Stimulated activated CD4-positive, alpha-beta T cell treated with anti-CD3 and anti-CD28 coated beads, Interleukin-12 subunit alpha, Interleukin-12 subunit beta, amount 100 ng/mL, for 24 hours (primary cell): ENCODE data around the gene SLC12A9.
"Not testable (repeated sequence)": the region's sequence is repeated elsewhere in the genome, so short reads cannot be mapped to it uniquely, and the experiment has no call there.

Source experiments
- DNase-seq, 2 experiments: peaks; one replicate each; pipeline ENCODE4 v3.0.0-alpha.2; 2020; ENCODE audit warnings: low read depth in 2 of 2

Gene SLC12A9

DNA sequence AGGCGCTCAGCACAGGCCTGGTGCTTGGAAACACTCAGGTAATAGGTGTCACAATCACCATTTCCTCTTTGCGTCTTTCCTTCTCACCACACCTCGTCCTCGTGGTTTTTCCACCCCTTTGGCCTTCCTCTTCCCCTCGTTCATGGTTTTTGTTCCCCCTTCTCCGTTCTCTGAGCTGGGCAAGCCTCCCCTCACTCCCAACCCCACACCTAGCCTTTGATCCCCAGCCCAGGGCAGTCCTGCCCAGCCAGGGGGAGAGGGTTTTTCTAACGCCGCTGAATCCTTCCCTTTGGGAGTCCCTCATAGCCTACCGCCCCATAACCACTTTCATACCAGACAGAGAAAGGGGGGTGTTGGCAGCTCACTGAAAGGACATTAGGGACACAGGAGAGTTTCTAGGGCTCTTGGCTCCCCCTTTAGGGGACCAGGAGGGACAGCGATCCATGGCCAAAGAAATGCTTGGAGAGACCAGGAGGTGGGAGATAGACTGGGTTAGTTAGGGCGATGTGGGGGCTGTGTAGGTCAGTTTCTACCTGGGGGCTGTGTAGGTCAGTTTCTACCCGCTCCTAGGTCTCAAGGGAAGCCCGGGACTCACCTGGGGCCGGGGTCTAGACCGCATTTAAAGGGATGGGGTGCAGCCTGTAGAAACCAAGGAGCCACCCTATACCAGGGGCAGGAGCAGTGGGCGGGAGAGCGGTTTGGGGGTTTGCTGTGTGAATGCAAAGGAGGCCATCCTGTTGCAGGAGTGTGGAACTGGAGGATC is 26.6 kb upstream of the SLC12A9 start:
- DNase-seq, result no peak

DNA sequence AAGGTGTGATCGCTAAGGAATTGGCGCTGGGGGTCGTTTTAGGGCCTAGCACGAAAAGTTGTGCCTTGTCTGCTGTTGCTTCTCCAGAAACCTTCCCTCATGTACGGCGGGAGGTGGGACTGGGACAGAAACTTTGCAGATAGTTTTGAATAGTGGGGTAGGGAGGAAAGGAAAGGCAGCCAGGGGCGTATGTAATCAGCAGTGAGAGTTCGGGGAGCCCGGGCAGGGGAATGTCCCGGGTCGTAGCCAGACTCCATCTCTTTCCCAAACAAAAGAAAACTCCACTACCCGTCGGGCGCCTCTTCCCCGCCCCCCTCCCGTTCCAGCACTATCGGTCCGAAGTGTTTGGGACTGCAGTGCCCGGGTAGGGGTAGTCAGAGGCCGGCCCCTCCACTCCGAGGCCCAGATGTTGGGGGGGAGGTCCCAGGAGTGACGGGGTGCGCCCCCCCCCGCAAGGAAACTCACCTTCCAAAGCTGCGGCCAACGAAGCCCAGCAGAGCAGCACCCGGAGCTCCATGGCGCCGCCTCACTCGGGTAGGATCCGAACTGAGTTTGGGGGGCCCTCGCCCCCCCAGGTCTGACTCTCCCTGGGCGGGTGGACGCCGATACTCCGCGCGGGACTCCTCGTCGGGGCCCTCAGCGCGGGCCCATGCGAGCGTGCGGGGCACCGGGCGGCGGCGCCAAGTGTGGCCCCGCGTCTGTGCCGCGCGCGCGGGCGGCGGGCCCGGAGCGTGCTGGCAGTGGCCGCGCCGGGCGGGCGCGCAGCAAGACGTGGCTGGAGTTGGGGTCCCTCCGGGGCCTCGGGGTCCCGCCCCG is 25.8 kb upstream of the SLC12A9 start:
- DNase-seq, result no peak

DNA sequence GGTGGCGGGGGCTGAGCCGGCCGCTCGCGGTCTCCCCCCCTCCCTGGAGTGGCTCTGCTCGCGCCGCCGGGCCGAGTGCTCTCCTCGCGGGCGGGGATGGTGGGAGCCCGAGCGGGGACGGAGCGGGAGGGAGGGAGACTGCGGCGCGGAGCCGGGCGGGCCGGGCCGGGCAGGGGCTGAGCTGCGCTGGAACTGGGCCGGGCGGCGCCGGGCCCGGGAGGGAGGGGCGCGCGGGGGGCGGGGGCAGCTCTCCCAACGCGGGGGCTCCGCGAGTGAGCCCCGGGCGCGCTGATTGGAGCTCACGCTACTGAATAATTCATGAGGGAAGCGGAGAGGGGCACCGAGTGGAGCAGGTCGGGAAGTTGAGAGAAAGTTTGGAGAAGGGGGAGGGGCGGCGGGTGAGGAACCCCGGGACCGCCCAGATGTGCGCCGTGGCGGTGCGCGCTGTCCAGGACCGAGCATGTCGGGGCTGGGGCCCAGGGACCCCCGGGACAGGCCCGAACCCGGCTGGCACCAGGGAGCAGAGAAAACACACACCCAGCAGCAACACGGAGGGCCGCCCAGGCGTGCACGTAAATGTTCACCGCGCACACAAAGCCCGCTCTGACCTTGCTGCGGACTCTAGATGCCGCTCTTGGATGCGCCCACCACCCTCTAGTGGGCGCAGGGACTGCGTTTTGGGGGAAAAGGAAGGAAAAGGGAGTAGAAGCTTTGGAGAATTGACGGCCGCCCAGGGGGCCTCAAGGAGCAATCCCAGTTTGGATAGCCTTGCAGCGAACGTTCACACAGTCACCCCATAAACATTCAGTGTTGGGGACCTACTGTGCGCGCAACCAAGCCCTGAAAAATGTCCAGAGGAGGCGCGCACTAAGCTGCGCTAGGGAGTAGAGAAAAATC is 24.9 kb upstream of the SLC12A9 start, which contains the start of gene EPHB4:
Gene EPHB4, minus strand, starts transcription at position 194 of the 897 bp plus-strand sequence. CDS start 493 bp downstream, outside the sequence.
- no peak for DNase-seq

DNA sequence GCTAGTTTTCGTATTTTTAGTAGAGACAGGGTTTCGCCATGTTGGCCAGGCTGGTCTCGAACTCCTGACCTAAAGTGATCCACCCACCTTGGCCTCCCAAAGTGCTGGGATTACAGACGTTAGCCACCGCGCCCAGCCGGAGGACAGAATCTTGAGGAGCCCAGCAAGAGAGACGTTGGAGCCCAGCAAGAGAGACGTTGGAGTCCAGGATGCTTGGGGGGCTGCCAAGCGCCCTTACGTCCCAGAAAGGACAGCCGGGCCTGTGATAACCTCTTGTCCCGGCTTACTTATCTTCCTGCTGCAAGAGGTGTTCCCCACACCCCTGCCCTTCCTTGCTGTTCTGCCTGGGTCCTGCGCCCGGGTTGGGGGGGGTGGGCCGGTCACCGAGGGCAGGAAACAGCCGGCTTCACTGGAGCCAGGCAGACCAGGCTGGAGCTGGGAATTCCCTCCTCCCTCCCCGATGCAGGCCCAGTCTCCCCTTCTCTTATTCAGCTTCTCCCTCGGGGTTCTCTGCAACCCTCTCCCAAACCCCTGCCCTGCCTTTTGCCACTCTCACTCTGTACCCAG is 23.3 kb upstream of the SLC12A9 start:
- no peak for DNase-seq

DNA sequence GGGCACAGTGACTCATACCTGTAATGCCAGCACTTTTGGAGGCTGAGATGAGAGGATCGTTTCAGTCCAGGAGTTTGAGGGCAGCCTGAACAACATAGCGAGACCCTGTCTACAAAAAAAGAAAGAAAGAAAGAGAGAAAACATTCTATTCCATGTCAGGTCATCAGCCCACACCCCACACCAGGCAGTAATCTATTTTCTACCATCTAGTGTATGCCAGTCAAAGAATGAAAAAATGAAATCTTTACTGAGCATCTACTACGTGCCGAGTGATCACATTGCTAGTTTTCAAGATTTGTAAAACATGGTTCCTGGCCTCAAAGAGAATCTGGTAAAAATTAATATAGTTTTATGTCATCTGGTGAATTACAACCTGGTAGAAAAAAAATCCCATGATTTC is 22.1 kb upstream of the SLC12A9 start:
- no peak for DNase-seq

DNA sequence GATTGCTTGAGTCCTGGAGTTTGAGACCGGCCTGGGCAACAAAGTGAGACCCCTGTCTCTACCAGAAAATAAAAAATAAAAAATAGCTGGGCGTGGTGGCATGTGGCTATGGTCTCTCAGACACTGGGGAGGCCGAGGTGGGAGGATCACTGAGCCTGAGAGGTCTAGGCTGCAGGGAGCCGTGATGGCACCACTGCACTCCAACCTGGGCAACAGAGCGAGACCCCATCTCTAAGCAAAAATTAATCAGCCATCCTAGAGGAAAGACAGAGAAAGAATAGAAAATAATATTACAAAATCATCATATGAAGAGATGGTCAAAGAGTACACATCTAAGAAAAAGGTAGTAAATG is 20.3 kb upstream of the SLC12A9 start:
- no peak for DNase-seq

DNA sequence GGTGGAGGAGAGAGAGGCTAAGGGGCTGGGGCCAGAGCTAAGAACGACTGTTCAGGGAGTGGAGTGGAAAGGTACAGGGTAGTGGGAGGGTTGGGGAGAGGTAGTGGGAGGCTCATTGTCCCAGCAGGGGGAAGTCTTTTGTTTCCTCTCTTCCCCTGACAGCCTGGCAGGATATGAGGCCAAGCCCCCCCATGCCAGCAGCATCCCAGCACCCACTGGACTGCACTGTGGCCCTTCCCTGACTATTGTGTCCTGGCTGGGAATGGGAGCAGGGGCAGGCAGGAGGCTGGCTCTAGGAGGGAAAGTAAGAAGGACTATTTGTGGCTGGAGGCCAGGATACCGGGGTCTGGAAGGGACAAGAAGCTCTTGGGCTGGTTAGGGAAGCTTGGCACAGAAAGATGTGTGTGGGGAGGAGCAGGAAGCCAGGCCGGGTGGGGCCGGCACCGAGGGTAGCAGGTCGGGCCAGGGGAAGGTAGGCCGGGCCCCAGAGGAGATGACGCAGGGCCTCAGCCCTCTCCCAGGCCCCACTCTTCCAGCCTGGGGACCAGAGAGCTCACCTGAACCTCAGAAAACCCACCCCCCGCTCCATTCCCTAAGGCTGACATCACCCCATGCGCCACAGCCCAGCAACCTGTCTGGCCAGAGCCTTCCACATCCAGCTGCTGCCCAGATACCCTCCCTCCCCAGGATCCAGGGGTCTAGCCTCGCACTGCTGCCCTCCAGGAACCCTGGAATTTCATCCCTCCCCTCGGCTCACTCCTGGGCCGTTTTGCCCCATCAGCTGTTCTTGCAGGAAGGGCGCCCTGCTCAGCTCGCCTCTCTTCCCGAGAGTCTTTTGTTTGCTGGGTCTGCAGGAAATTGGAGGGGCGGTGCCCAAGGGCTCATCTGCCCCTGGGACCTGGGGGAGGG is 16.4 kb upstream of the SLC12A9 start:
- no peak for DNase-seq

DNA sequence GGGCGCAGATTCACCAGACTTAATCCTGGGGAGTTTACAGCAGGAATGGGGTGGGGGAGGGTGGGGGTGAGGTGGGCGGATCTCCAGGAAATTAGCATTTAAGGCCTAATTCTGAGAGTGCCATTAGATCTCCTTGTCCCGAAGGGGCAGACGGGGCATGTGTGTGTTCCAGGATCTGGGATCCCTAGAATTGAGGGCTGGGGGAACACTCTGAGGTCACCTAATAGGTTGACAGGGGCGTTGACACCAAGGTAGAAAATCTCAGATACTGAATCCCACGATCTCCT is 15.8 kb upstream of the SLC12A9 start:
- DNase-seq, result no peak

DNA sequence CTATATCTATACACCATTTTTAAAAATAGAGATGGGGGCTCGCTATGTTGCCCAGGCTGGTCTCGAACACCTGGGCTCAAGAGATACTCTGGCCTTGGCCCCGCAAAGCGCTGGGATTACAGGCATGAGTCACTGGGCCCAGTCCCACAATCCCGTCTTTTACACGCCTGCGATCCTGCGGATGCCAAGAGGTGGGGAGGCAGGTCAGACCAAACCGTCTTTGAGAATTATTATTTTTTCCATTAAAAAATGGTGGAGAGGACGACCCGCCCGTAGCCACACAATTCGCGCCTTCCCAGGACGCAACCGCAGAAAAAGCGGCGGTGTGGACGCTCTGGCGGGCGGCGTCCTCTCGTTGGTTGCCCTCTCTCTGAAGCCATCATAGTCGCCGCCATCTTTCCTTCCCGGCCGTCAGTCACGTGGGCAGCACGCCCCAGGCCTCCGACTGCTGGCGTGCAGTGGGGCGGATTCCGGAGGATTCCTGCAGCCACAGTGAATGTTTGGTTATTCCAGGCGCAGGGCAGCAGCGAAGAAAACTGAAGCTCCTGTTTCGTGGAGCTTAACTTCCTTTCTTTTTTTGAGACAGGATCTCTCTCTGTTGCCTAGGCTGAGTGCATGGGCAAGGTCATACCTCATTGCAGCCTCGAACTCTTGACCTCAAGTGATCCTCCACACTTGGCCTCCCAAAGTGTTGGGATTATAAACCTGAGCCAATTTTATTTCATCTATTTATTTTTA is 15.2 kb upstream of the SLC12A9 start:
- peak; percentile 71 to 74 for DNase-seq

DNA sequence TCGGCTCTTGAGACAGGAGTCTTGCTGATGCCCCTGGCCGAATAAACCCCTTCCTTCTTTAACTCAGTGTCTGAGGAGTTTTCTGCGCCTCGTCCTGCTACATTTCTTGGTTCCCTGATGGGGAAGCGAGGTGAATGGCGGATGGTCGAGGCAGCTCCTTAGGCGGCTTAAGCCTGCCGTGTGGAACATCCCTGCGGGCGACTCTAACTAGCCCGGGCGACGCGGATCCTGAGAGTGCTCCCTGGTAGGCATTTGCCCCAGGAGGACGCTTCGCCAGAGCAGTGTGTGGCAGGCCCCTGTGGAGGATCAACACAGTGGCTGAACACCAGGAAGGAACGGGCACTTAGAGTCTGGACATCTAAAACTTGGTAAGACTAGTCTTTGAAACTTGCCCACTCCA is 13.2 kb upstream of the SLC12A9 start:
- no peak for DNase-seq

DNA sequence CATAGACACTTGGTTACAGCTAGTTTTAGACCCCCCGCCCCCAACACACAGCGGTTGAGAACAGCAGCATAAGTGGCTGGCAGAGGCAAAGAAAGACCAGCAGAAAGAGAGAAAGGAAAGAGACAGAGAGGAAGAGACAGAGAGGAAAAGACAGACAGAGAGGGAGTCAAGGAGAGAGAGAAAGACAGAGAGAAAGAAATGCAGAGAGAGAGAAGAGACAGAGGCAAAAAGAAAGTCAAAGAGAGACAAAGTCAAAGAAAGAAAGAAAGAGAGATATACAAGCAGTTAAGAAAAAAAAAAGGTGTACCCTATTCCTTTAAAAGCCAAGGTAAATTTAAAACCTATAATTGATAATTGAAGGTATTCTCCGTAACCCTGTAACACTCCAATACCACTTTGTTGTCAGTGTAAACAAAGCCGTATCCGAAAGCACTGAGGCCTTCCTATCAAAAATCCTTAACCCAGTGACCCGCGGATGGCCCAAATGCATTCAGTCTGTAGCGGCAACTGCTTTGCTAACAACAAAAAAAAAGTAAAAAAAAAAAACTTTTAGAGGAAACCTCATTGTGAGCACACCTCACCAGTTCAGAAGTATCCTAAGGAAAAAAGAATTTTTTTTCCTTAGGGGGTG is 11.9 kb upstream of the SLC12A9 start:
- no peak for DNase-seq

DNA sequence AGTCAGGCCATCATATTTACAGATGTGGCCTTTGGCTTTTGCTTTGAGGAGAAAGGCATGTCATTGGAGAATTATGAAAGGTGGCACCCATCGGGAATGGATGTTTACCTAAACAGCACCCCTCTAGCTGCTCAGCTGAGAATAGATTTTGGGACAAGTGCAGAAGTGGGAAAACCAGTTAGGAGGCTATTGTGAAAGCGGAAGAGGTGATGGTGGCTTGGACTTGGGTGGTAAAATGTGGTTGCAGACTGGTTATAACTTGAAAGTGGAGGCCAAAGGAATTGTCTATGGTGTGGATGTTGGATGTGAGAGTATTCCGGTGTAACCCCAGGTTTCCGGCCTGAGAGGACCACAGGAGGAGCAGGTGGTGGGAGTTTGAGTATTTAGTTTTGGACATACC is 5.2 kb upstream of the SLC12A9 start:
- DNase-seq, result no peak

DNA sequence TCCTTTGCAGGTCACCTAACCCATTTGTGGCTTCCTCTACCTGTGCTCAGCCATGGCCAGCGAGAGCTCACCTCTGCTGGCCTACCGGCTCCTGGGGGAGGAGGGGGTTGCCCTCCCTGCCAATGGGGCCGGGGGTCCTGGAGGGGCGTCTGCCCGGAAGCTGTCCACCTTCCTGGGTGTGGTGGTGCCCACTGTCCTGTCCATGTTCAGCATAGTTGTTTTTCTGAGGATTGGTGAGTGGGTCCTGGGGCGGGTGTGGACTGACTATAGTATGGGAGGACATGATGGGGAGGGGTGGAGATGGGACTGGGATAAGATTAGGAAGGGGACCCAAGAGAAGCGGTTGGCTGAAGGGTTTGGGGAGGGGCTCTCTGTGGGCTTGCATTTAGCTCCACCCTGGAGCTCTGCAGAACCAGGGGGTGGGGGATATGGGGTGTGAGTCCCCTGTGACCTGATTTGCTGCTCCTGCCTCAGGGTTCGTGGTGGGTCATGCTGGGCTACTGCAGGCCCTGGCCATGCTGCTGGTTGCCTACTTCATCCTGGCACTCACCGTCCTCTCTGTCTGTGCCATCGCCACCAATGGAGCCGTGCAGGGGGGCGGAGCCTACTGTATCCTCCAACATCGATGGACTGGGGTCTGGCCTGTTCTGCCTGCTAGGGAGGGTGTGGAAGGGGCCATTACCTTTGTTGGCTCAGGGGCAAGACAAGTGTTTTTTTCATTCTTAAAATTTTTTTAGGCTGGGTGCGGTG is 1.8 kb downstream of the SLC12A9 start:
- DNase-seq, result no peak

DNA sequence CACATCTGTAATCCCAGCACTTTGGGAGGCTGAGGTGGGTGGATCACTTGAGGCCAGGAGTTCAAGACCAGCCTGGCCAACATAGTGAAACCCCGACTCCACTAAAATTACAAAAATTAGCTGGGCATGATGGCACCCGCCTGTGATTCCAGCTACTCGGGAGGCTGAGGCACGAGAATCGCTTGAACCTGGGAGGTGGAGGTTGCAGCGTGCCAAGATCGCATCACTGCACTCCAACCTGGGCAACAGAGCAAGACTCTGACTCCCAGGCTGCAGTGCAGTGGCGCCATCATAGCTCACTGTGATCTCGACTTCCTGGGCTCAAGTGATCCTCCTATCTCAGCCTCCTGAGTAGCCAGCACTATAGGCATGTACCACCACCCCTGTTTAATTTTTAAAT is 2.4 kb downstream of the SLC12A9 start:
- not testable (repeated sequence) for DNase-seq

DNA sequence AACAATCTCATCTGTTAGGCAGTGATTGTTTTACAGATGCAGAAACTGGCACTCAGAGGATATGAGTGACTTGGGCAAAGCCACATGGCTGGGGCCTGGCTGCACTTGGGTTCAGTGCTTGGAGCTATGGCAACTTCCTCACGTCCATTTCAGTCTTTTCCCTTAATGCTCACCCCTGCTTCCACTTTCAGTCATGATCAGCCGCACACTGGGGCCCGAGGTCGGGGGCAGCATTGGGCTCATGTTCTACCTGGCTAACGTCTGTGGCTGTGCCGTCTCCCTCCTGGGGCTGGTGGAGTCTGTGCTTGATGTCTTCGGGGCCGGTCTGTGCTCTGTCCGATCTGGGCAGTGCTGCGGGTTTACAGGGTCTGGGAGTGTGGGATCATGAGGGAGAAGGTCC is 3.0 kb downstream of the SLC12A9 start:
- no peak for DNase-seq

DNA sequence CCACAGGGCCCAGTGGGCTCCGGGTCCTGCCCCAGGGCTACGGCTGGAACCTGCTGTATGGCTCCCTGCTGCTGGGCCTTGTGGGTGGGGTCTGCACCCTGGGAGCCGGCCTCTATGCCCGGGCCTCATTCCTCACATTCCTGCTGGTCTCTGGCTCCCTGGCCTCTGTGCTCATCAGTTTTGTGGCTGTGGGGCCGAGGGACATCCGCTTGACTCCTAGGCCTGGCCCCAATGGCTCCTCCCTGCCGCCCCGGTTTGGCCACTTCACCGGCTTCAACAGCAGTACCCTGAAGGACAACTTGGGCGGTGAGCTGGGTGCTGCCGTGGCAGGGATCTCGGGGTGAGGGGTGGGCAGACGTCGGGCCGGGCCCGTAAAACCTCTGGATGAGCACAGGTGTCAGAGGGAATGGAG is 4.4 kb downstream of the SLC12A9 start:
- no peak for DNase-seq

DNA sequence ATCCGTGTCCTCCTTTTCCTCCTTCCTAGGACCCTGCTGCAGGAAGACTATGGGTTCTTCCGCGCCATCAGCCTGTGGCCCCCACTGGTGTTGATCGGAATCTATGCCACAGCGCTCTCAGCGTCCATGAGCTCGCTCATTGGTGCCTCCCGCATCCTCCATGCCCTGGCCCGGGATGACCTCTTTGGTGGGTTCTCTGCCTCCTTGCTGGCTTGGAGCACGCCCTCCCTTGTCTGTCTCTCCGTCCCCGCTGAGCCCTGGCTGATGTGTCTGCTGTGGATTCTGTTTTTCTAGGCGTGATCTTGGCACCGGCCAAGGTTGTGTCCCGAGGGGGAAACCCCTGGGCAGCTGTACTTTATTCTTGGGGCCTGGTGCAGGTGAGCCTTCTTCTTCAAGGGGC is 7.3 kb downstream of the SLC12A9 start:
- DNase-seq, result no peak

DNA sequence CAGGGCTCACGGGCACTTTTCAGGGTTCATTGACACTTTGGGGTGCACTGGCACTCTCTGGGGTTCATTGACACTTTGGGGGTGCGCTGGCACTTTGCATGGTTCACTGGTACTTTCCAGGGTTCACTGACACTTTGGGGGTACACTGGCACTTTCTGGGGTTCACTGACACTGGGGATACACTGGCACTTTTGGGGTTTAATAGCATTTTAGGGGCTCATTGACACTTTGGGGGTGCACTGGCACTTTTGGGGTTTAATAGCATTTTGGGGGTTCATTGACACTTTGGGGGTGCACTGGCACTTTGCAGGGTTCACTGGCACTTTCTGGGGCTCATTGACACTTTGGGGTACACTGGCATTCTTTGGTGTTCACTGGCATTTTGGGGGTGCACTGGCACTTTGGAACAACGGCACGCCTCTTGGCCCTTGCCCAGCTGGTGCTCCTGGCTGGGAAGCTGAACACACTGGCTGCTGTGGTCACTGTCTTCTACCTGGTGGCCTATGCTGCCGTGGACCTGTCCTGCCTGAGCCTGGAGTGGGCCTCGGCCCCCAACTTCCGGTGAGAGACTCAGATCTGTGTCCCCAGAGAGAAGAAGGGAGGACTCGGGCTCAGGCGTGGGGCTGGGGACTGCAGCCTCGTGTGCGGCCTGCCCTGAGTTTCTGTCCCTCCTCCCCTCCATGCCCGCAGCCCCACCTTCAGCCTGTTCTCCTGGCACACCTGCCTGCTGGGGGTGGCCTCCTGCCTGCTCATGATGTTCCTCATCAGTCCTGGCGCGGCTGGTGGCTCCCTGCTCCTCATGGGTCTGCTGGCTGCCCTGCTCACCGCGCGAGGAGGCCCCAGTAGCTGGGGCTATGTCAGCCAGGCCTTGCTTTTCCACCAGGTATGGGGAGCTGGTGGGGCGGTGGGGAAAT is 8.4 kb downstream of the SLC12A9 start:
- no peak for DNase-seq
